ENCODE results near the gene S100A3.
A peak's percentile ranks its signal among the peaks of the same experiment; 100 is the strongest.
"Not testable (repeated sequence)": the region's sequence is repeated elsewhere in the genome, so short reads cannot be mapped to it uniquely, and the experiment has no call there.

Gene S100A3

DNA sequence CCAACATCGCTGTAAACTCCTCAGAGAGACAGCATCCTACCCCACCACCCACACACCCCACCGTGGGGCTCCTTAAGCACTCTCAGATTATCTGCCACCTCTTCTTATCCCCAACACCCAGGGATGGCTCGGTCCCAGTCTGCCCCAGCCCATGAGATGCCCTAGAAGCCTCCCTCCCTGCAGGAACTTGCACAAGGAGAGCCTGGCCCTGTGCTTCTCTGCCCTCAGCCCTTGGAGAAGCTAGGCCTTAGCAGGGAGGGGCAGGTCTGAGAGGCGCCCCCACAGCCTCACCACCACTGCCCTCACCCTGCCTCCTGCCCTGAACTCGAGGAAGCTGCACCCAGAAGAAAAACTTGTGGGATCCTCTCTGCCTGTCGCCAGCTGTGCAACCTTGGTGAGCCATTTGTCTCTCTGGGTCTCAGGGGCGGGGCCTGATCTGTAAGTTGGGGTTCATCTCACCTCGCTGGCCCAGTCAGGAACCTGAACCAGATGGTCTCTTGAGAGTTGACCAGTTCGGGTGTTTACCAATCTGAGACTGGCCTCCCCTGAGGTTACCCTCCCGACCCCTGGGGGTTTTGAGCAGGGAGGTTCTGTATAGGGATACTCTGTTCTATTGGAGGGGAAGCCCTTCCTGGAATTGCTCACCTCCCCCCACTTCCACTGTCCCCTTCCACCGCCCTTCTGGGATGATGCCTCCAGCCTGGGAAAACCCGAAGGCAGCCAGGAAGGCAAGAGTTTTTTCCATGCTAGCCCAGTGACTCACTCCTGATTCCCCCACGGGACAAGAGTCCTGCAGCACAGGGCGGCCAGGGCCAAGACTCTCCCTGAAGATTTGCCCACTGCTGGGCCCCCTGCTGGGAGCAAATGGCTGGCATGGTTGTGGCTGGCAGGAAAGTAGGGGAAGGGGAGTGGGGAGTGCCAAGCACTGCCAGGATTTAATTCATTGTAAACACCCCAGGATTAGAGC lies at the start of gene S100A3:
S100A3 (minus strand) TSS at position 537 of the 967 bp plus-strand sequence. CDS start 773 bp downstream, outside the sequence.
- peak within 1 kb of the TSS in 1 of 2 donors; percentile 21 for H3K9ac ChIP-seq (ENCODE audit: low read length in 2 of 2)

DNA sequence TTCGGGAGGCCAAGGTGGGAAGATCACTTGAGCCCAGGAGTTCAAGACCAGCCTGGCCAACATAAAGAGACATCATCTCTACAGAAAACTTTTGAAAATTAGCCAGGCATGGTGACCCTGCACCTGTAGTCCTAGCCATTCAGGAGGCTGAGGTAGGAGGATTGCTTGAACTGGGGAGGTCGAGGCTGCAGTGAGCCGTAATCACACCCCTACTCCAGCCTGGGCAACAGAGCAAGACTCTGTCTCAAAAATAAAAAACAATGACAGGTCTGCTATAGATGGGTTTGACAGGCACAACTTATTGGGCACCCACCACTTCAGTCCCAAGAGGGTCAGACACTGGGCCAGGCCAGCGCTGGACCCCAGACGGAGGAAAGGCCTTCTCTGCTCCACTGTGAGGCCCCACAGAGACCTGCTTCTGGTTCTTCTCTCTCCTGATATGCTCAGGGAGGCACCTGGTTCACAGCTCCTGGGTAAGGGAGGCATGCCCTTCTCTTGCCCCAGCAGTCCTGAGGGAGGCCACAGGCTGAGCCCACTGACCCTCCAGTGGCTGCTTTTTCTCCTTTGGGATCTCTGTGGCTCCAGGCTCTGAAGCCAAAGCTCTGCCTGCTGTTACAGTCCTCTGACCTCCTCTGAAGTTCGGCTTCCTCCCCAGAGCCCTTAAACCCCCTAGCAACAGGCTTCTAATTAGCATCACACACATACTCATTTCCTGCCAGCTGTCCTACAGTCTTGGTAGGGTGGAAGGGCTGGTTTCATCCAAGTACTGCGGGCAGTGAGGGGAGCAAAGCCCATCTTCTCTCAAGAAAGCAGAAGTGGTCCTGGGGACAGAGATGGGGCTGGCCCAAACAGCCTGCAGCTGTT lies 49.5 kb upstream of the S100A3 start:
- no peaks in the 10 kb centered on the region for H3K9me3 ChIP-seq (ENCODE audit: control insufficient read depth in 2 of 2, low read length in 2 of 2)
- H3K36me3 ChIP-seq (ENCODE audit: control insufficient read depth in 2 of 2, insufficient read depth in 2 of 2, low read length in 2 of 2), result no peaks in the 10 kb centered on the region
- H3K9ac ChIP-seq (ENCODE audit: low read length in 2 of 2), result no peak overlapping the region
- no peak overlapping the region for H3K4me3 ChIP-seq (ENCODE audit: low read length in 2 of 2)
- no peaks in the 10 kb centered on the region for H3K27me3 ChIP-seq (ENCODE audit: control insufficient read depth in 1 of 2, insufficient read depth in 2 of 2, low read length in 2 of 2)
- no peak overlapping the region for H3K27ac ChIP-seq (ENCODE audit: low read length)
- no peaks in the 10 kb centered on the region for H3K4me1 ChIP-seq (ENCODE audit: control insufficient read depth, insufficient read depth, low read length)

More for the DNA sequence above, at the start of gene S100A3:
- Histone ChIP-seq H3K4me3 (ENCODE audit: low read length in 2 of 2) (no peak within 1 kb of the TSS), H3K27me3 (ENCODE audit: control insufficient read depth in 1 of 2, insufficient read depth in 2 of 2, low read length in 2 of 2) (no peaks in the 10 kb centered on the region), H3K27ac (ENCODE audit: low read length) (peak within 1 kb of the TSS; percentile 46), H3K36me3 (ENCODE audit: control insufficient read depth in 2 of 2, insufficient read depth in 2 of 2, low read length in 2 of 2) (no peaks in the 10 kb centered on the region), H3K9me3 (ENCODE audit: control insufficient read depth in 2 of 2, low read length in 2 of 2) (no peaks in the 10 kb centered on the region), H3K4me1 (ENCODE audit: control insufficient read depth, insufficient read depth, low read length) (peaks cover 64% of the 10 kb centered on the region)

GRCh38 chr1:153597206-153597605 lies 48.1 kb upstream of the S100A3 start:
- Histone ChIP-seq H3K4me3 (ENCODE audit: low read length in 2 of 2) (no peak overlapping the region), H3K27ac (ENCODE audit: low read length) (no peak overlapping the region), H3K36me3 (ENCODE audit: control insufficient read depth in 2 of 2, insufficient read depth in 2 of 2, low read length in 2 of 2) (no peaks in the 10 kb centered on the region), H3K9me3 (ENCODE audit: control insufficient read depth in 2 of 2, low read length in 2 of 2) (no peaks in the 10 kb centered on the region), H3K27me3 (ENCODE audit: control insufficient read depth in 1 of 2, insufficient read depth in 2 of 2, low read length in 2 of 2) (no peaks in the 10 kb centered on the region), H3K4me1 (ENCODE audit: control insufficient read depth, insufficient read depth, low read length) (no peaks in the 10 kb centered on the region), H3K9ac (ENCODE audit: low read length in 2 of 2) (no peak overlapping the region)

- Histone ChIP-seq H3K9ac (ENCODE audit: low read length in 2 of 2) (no peak overlapping the region), H3K4me1 (ENCODE audit: control insufficient read depth, insufficient read depth, low read length) (no peaks in the 10 kb centered on the region), H3K27me3 (ENCODE audit: control insufficient read depth in 1 of 2, insufficient read depth in 2 of 2, low read length in 2 of 2) (no peaks in the 10 kb centered on the region), H3K27ac (ENCODE audit: low read length) (no peak overlapping the region), H3K4me3 (ENCODE audit: low read length in 2 of 2) (no peak overlapping the region), H3K9me3 (ENCODE audit: control insufficient read depth in 2 of 2, low read length in 2 of 2) (no peaks in the 10 kb centered on the region), H3K36me3 (ENCODE audit: control insufficient read depth in 2 of 2, insufficient read depth in 2 of 2, low read length in 2 of 2) (peaks cover 0 to 2% of the 10 kb centered on the region in 2 donors)
These were observed 43.7 kb upstream of the S100A3 start for GRCh38 chr1:153592748-153593147.

GRCh38 chr1:153588482-153588881 lies 39.4 kb upstream of the S100A3 start:
- H3K36me3 ChIP-seq (ENCODE audit: control insufficient read depth in 2 of 2, insufficient read depth in 2 of 2, low read length in 2 of 2), result peaks cover 0 to 2% of the 10 kb centered on the region in 2 donors
- no peaks in the 10 kb centered on the region for H3K4me1 ChIP-seq (ENCODE audit: control insufficient read depth, insufficient read depth, low read length)
- H3K27ac ChIP-seq (ENCODE audit: low read length), result no peak overlapping the region
- H3K9ac ChIP-seq (ENCODE audit: low read length in 2 of 2), result no peak overlapping the region
- H3K9me3 ChIP-seq (ENCODE audit: control insufficient read depth in 2 of 2, low read length in 2 of 2), result no peaks in the 10 kb centered on the region
- H3K4me3 ChIP-seq (ENCODE audit: low read length in 2 of 2), result no peak overlapping the region
- H3K27me3 ChIP-seq (ENCODE audit: control insufficient read depth in 1 of 2, insufficient read depth in 2 of 2, low read length in 2 of 2), result no peaks in the 10 kb centered on the region

- not testable (repeated sequence) for H3K4me3 ChIP-seq (ENCODE audit: low read length in 2 of 2); H3K27ac ChIP-seq (ENCODE audit: low read length); H3K9me3 ChIP-seq (ENCODE audit: control insufficient read depth in 2 of 2, low read length in 2 of 2); H3K27me3 ChIP-seq (ENCODE audit: control insufficient read depth in 1 of 2, insufficient read depth in 2 of 2, low read length in 2 of 2); H3K4me1 ChIP-seq (ENCODE audit: control insufficient read depth, insufficient read depth, low read length); H3K9ac ChIP-seq (ENCODE audit: low read length in 2 of 2); H3K36me3 ChIP-seq (ENCODE audit: control insufficient read depth in 2 of 2, insufficient read depth in 2 of 2, low read length in 2 of 2)
These were observed 39.0 kb upstream of the S100A3 start for GRCh38 chr1:153588033-153588432.

- no peak overlapping the region for H3K9ac ChIP-seq (ENCODE audit: low read length in 2 of 2)
- H3K9me3 ChIP-seq (ENCODE audit: control insufficient read depth in 2 of 2, low read length in 2 of 2), result no peaks in the 10 kb centered on the region
- no peaks in the 10 kb centered on the region for H3K27me3 ChIP-seq (ENCODE audit: control insufficient read depth in 1 of 2, insufficient read depth in 2 of 2, low read length in 2 of 2)
- H3K4me3 ChIP-seq (ENCODE audit: low read length in 2 of 2), result no peak overlapping the region
- no peak overlapping the region for H3K27ac ChIP-seq (ENCODE audit: low read length)
- H3K4me1 ChIP-seq (ENCODE audit: control insufficient read depth, insufficient read depth, low read length), result no peaks in the 10 kb centered on the region
- H3K36me3 ChIP-seq (ENCODE audit: control insufficient read depth in 2 of 2, insufficient read depth in 2 of 2, low read length in 2 of 2), result peaks cover 0 to 2% of the 10 kb centered on the region in 2 donors
These were observed 38.3 kb upstream of the S100A3 start for GRCh38 chr1:153587314-153587713.

- no peak overlapping the region for H3K9ac ChIP-seq (ENCODE audit: low read length in 2 of 2)
- no peak overlapping the region for H3K4me3 ChIP-seq (ENCODE audit: low read length in 2 of 2)
- H3K27me3 ChIP-seq (ENCODE audit: control insufficient read depth in 1 of 2, insufficient read depth in 2 of 2, low read length in 2 of 2), result no peaks in the 10 kb centered on the region
- H3K4me1 ChIP-seq (ENCODE audit: control insufficient read depth, insufficient read depth, low read length), result no peaks in the 10 kb centered on the region
- H3K27ac ChIP-seq (ENCODE audit: low read length), result no peak overlapping the region
- H3K36me3 ChIP-seq (ENCODE audit: control insufficient read depth in 2 of 2, insufficient read depth in 2 of 2, low read length in 2 of 2), result peaks cover 0 to 2% of the 10 kb centered on the region in 2 donors
- H3K9me3 ChIP-seq (ENCODE audit: control insufficient read depth in 2 of 2, low read length in 2 of 2), result no peaks in the 10 kb centered on the region
These were observed 37.3 kb upstream of the S100A3 start for GRCh38 chr1:153586347-153586746.

DNA sequence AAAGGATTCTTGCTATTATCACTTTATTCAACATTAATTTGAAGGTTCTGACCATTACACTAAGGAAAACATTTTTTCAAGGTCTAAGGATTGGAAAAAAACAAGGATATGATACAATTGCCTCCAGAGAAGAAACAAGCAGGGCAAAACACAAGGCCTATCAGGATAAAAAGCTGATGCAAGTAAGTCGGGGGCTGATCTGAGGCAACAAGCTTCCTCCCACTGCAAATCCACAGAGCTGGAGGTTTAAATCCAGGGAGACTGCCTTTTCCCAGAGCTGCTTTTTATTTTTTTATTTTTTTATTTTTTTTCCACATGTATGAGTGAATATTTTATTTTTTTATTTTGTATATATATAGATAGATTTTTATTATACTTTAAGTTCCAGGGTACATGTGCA lies 35.9 kb upstream of the S100A3 start:
- Histone ChIP-seq H3K4me1 (ENCODE audit: control insufficient read depth, insufficient read depth, low read length) (no peaks in the 10 kb centered on the region), H3K27ac (ENCODE audit: low read length) (no peak overlapping the region), H3K4me3 (ENCODE audit: low read length in 2 of 2) (no peak overlapping the region), H3K27me3 (ENCODE audit: control insufficient read depth in 1 of 2, insufficient read depth in 2 of 2, low read length in 2 of 2) (no peaks in the 10 kb centered on the region), H3K9me3 (ENCODE audit: control insufficient read depth in 2 of 2, low read length in 2 of 2) (no peaks in the 10 kb centered on the region), H3K36me3 (ENCODE audit: control insufficient read depth in 2 of 2, insufficient read depth in 2 of 2, low read length in 2 of 2) (peaks cover 0 to 2% of the 10 kb centered on the region in 2 donors), H3K9ac (ENCODE audit: low read length in 2 of 2) (no peak overlapping the region)

DNA sequence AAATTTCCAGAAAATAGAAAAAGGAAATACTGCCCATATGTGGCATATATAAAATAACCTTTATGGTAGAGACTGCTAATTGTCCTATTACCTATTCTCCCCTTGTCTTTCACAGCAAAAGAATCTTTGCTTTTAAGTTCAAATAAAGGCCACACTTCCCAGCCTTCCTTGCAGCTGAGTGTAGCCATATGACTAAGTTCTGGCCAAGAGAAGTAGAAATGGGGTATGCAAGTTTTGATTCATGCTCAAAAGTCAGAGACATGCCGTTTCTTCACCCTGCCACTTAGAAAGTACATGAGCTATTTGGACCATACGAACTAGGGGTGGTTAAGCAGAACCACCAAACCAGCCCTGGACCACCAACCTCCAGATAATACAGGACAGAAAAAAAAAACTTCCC lies 34.9 kb upstream of the S100A3 start:
- Histone ChIP-seq H3K9ac (ENCODE audit: low read length in 2 of 2) (no peak overlapping the region), H3K4me3 (ENCODE audit: low read length in 2 of 2) (no peak overlapping the region), H3K27me3 (ENCODE audit: control insufficient read depth in 1 of 2, insufficient read depth in 2 of 2, low read length in 2 of 2) (no peaks in the 10 kb centered on the region), H3K9me3 (ENCODE audit: control insufficient read depth in 2 of 2, low read length in 2 of 2) (no peaks in the 10 kb centered on the region), H3K4me1 (ENCODE audit: control insufficient read depth, insufficient read depth, low read length) (no peaks in the 10 kb centered on the region), H3K27ac (ENCODE audit: low read length) (no peak overlapping the region), H3K36me3 (ENCODE audit: control insufficient read depth in 2 of 2, insufficient read depth in 2 of 2, low read length in 2 of 2) (no peaks in the 10 kb centered on the region)
